Globus pallidus (tissue), 1 donor: ENCODE measurements around the gene CERS1.
A peak's percentile ranks its signal among the peaks of the same experiment; 100 is the strongest.

ENCODE experiments used
- DNase-seq: peaks from one replicate; pipeline ENCODE4 v3.0.0-alpha.2; 2015; ENCODE audit warnings: low spot score

Gene CERS1

GRCh38 chr19:18839465-18840287 is 56.3 kb downstream of the CERS1 start:
- DNase-seq: no peak

GRCh38 chr19:18834644-18834984 is 61.3 kb downstream of the CERS1 start:
- no peak for DNase-seq

- no peak for DNase-seq
Observed at GRCh38 chr19:18833849-18834643, 61.9 kb downstream of the CERS1 start.

- no peak for DNase-seq
Observed at GRCh38 chr19:18833141-18833476, 62.8 kb downstream of the CERS1 start.

GRCh38 chr19:18832306-18833140 is 63.4 kb downstream of the CERS1 start:
- DNase-seq: no peak

- peak; percentile 89 for DNase-seq
Observed at GRCh38 chr19:18831524-18832305, 64.2 kb downstream of the CERS1 start, which contains the start of gene UPF1. Gene UPF1 (plus strand): TSS chr19:18831959. CDS start chr19:18832210, 251 bp downstream.

- DNase-seq: no peak
Observed at GRCh38 chr19:18830488-18830887, 65.5 kb downstream of the CERS1 start.

- no peak for DNase-seq
Observed at GRCh38 chr19:18828786-18829185, 67.2 kb downstream of the CERS1 start.
